Measurements from ENCODE around the gene RPL28. TPM values are rescaled to one million over a fixed set of nuclear protein-coding genes. Genes with fewer than 3 reads are reported as not detected.

The RPL28 gene
- total and polyA plus RNA-seq, 2 donors (not counting 3 experiments of a cell fraction or from before 2014, with no cell fraction given) = 1,872 to 3,435 TPM

DNA sequence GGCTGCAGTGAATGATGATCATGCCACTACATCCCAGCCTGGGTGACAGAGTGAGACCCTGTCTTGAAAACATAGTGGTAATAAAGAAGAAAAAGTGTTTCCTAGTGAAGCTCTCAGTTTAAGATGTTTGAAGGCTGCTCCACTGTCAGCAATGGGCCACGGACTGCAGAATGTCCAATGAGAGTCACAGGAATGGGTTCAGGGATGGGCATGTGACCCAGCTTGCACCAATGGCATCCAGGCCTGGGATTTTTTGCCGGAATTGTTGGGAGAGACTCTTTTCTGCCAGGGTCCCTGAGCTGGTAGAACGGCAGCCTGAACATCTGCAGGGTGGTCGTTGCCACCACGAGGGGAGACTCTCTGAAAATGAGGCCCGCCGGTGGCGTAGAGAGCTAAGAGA lies 51.1 kb downstream of the RPL28 start:
- Histone ChIP-seq H3K4me3 (replicated peaks in 1 of 3; ENCODE audit: insufficient read depth in 1 of 3, low read depth in 1 of 3, low read length in 3 of 3) (no peak overlapping the region), H3K79me2 (ENCODE audit: control insufficient read depth, insufficient read depth, low read length) (no peaks in the 10 kb centered on the region), H3K4me2 (ENCODE audit: insufficient read depth, low read length) (no peak overlapping the region), H3K9me3 (replicated peaks; ENCODE audit: control insufficient read depth, insufficient read depth, low read length) (no peaks in the 10 kb centered on the region), H2AFZ (ENCODE audit: low read depth, low read length) (no peak overlapping the region), H3K27me3 (ENCODE audit: control insufficient read depth in 2 of 2, insufficient read depth in 2 of 2, low read length in 2 of 2) (peaks cover 21 to 24% of the 10 kb centered on the region in 2 experiments), H3K4me1 (ENCODE audit: control insufficient read depth, extremely low read depth, insufficient read depth, low read length) (no peaks in the 10 kb centered on the region), H3K9ac (replicated peaks; ENCODE audit: extremely low read depth, insufficient read depth, low read length) (no peak overlapping the region), H3K9me1 (replicated peaks; ENCODE audit: control insufficient read depth, extremely low read depth, insufficient read depth, low read length) (no peaks in the 10 kb centered on the region), H3K27ac (ENCODE audit: insufficient read depth, low read depth, low read length) (no peak overlapping the region), H3K36me3 (ENCODE audit: control insufficient read depth in 2 of 2, extremely low read depth in 1 of 2, insufficient read depth in 2 of 2, low read length in 2 of 2) (no peaks in the 10 kb centered on the region), H4K20me1 (replicated peaks; ENCODE audit: control insufficient read depth, extremely low read depth, insufficient read depth, low read length) (no peaks in the 10 kb centered on the region)
- ChIA-PET POLR2A (interaction anchor here (1.0 kb wide), 1 partner anchor 30 kb away, joined by 3 read pairs; no protein-coding TSS in a partner anchor), CTCF (interaction anchor here (0.7 to 1.5 kb wide), 11 partner anchors 8 to 295 kb away, joined by 3 to 13 read pairs (median 4); partner anchors contain the start of genes SYT5 and UBE2S)
- TF ChIP-seq FOS (IDR thresholded peaks at IDR 0.05; ENCODE audit: borderline replicate concordance, insufficient read depth, low read length) (no peak), GATA2 (IDR thresholded peaks at IDR 0.05; ENCODE audit: insufficient read depth, insufficient read length, low read depth, low read length) (no peak), MYC (IDR thresholded peaks at IDR 0.05; ENCODE audit: low read depth, low read length) (no peak), EZH2 (IDR thresholded peaks at IDR 0.05; ENCODE audit: borderline replicate concordance, low read depth, low read length, severe bottlenecking) (no peak), POLR2AphosphoS5 (IDR thresholded peaks at IDR 0.05; ENCODE audit: insufficient read depth, low read depth, low read length) (no peak), POLR2A (IDR thresholded peaks at IDR 0.05; ENCODE audit: low read depth, low read length) (no peak), JUN (IDR thresholded peaks at IDR 0.05; ENCODE audit: borderline replicate concordance, insufficient read depth, insufficient read length, low read depth) (no peak)
- TF ChIP-seq, protein P1, sequence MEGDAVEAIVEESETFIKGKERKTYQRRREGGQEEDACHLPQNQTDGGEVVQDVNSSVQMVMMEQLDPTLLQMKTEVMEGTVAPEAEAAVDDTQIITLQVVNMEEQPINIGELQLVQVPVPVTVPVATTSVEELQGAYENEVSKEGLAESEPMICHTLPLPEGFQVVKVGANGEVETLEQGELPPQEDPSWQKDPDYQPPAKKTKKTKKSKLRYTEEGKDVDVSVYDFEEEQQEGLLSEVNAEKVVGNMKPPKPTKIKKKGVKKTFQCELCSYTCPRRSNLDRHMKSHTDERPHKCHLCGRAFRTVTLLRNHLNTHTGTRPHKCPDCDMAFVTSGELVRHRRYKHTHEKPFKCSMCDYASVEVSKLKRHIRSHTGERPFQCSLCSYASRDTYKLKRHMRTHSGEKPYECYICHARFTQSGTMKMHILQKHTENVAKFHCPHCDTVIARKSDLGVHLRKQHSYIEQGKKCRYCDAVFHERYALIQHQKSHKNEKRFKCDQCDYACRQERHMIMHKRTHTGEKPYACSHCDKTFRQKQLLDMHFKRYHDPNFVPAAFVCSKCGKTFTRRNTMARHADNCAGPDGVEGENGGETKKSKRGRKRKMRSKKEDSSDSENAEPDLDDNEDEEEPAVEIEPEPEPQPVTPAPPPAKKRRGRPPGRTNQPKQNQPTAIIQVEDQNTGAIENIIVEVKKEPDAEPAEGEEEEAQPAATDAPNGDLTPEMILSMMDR (IDR thresholded peaks at IDR 0.05; ENCODE audit: extremely low read depth in 1 of 2, insufficient read depth in 1 of 2, low read depth in 1 of 2, low read length in 2 of 2) = no peak
- TF ChIP-seq, protein P2, sequence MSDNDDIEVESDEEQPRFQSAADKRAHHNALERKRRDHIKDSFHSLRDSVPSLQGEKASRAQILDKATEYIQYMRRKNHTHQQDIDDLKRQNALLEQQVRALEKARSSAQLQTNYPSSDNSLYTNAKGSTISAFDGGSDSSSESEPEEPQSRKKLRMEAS (IDR thresholded peaks at IDR 0.05; ENCODE audit: insufficient read depth, insufficient read length) = no peak
- BruUV-seq (replicated peaks) = no TSS peak
- intact Hi-C loops (cut with micrococcal nuclease) (no loop called here), dilution Hi-C loops (cut with MboI; ENCODE audit: extremely low pct_ligation_motif_present, low sequenced_read_pairs) (no loop called here)
- DNase-seq (ENCODE audit: low read depth, low spot score) = no peak
- no peak for FAIRE-seq
